K562 (cell line): Measurements from ENCODE around the gene PLAA. TPM values are rescaled to one million over a fixed set of nuclear protein-coding genes. Genes with fewer than 3 reads are reported as not detected.

Experiments used
- ATAC-seq: fragments of 200-7000 bp; cut with Tn5 transposase; 3 replicates; pipeline ENCODE4 v1.9.1; 2020; ENCODE audit warnings: moderate library complexity
- BruUV-seq: library from RNA; stranded (reverse); fragments of 400-500 nt; replicated peaks from 2 replicates; lab custom pipeline; 2021; lab: Mats Ljungman, UMichigan
- CTCF ChIA-PET: fragments of 300-600 bp; formaldehyde crosslinking; extraction: SDS; loops from one replicate; lab custom pipeline; 2021; ENCODE audit warnings: low intra/inter-chr PET ratio; lab: Yijun Ruan, JAX
- POLR2A ChIA-PET: fragments of 300-600, 350-650 bp; sonication (Branson Sonifier 250); formaldehyde crosslinking; extraction: SDS; loops from one replicate; lab custom pipeline; 2021; ENCODE audit warnings: antibody characterized with exemption, inconsistent platforms; lab: Yijun Ruan, JAX
- DNase-seq, 4 experiments: peaks; one replicate each; pipeline versions ENCODE4 v3.0.0 to v3.0.0-alpha.2; 2011 to 2018; ENCODE audit warnings: low spot score in 3 of 4, mixed read lengths in 3 of 4; ENCODE audit errors: extremely low read depth in 1 of 4
- FAIRE-seq: peaks from 2 replicates; lab custom pipeline; 2011; peaks lifted over from hg19 to GRCh38; lab: Jason Lieb, UNC
- H2AFZ ChIP-seq: 2 replicates; pipeline ENCODE4 v1.6.0; 2011; ENCODE audit warnings: low read depth, low read length, control low read depth, inconsistent platforms
- H3K27ac ChIP-seq: fragments of 200-600 bp; 3 replicates; pipeline ENCODE4 v1.8.0; 2011; ENCODE audit warnings: low read depth, mild to moderate bottlenecking, control low read depth, inconsistent platforms, low read length, moderate library complexity, mixed read lengths; ENCODE audit errors: extremely low read depth
- H3K27me3 ChIP-seq, 2 experiments: fragments of 300-600 bp in 1 of 2; 2 replicates in 1 of 2; 3 replicates in 1 of 2; pipeline versions ENCODE4 v1.6.0 to v1.8.0; 2011; ENCODE audit warnings: inconsistent platforms in 2 of 2, low read length in 2 of 2, mild to moderate bottlenecking in 1 of 2, mixed read lengths in 1 of 2, moderate library complexity in 1 of 2; ENCODE audit not compliant: control insufficient read depth in 2 of 2, insufficient read depth in 2 of 2
- H3K36me3 ChIP-seq: fragments of 300-600 bp; 3 replicates; pipeline ENCODE4 v1.8.0; 2011; ENCODE audit warnings: mild to moderate bottlenecking, low read length, inconsistent platforms; ENCODE audit not compliant: control insufficient read depth, insufficient read depth
- H3K4me1 ChIP-seq, 2 experiments: fragments of 200-600 bp in 1 of 2; replicated peaks in 1 of 2; 2 replicates in 1 of 2; 3 replicates in 1 of 2; pipeline versions ENCODE4 v1.5.1 to v1.8.0; 2011; ENCODE audit warnings: inconsistent platforms in 2 of 2, low read length in 2 of 2, mild to moderate bottlenecking in 1 of 2, mixed read lengths in 1 of 2, moderate library complexity in 1 of 2; ENCODE audit not compliant: control insufficient read depth in 2 of 2, insufficient read depth in 2 of 2
- H3K4me2 ChIP-seq: 2 replicates; pipeline ENCODE4 v1.6.1; 2011; ENCODE audit warnings: low read length, control low read depth, inconsistent platforms, mixed read lengths; ENCODE audit not compliant: insufficient read depth
- H3K4me3 ChIP-seq: fragments of 200-600 bp; sonication (generic), shearing (Covaris generic); 2 replicates; pipeline ENCODE4 v1.5.1; 2016; ENCODE audit warnings: control low read depth, inconsistent platforms
- H3K79me2 ChIP-seq: fragments of 200-600 bp; 3 replicates; pipeline ENCODE4 v1.8.0; 2011; ENCODE audit warnings: low read length, inconsistent platforms; ENCODE audit not compliant: control insufficient read depth, insufficient read depth
- H3K9ac ChIP-seq, 2 experiments: 2 replicates each; pipeline versions ENCODE4 v1.6.0 to v1.6.1; 2011; ENCODE audit warnings: low read depth in 2 of 2, low read length in 2 of 2, control low read depth in 1 of 2, inconsistent platforms in 1 of 2, mild to moderate bottlenecking in 1 of 2, mixed read lengths in 1 of 2; ENCODE audit not compliant: insufficient read depth in 1 of 2
- H3K9me1 ChIP-seq: one replicate; pipeline ENCODE4 v1.6.0; 2011; ENCODE audit warnings: inconsistent platforms, mild to moderate bottlenecking, low read length, moderate library complexity; ENCODE audit not compliant: control insufficient read depth, insufficient read depth
- H3K9me3 ChIP-seq: replicated peaks from 2 replicates; pipeline ENCODE4 v1.5.1; 2011; ENCODE audit warnings: low read depth, low read length, inconsistent platforms; ENCODE audit not compliant: control insufficient read depth, insufficient read depth
- H4K20me1 ChIP-seq: replicated peaks from 2 replicates; pipeline ENCODE4 v1.6.1; 2011; ENCODE audit warnings: low read length, inconsistent platforms, mixed read lengths; ENCODE audit not compliant: control insufficient read depth, insufficient read depth
- BCL6 ChIP-seq: fragments of 250-450 bp; sonication (Bioruptor Pico); IDR thresholded peaks from 2 replicates; pipeline ENCODE4 v1.4.0; 2020
- EP300 ChIP-seq: IDR thresholded peaks from 2 replicates; pipeline ENCODE4 v1.6.1; 2012; ENCODE audit warnings: low read length, improper control_type of control experiment
- KAT7 ChIP-seq: sonication (generic); formaldehyde crosslinking; IDR thresholded peaks from 2 replicates; pipeline ENCODE4 v1.8.0; 2022; ENCODE audit warnings: missing genetic modification reagents, mild to moderate bottlenecking, borderline replicate concordance
- KAT8 ChIP-seq: fragments of 450-650 bp; IDR thresholded peaks from 2 replicates; pipeline ENCODE4 v1.6.1; 2016; ENCODE audit warnings: low read depth, mild to moderate bottlenecking
- MIER1 ChIP-seq: fragments of 450-650 bp; IDR thresholded peaks from 2 replicates; pipeline ENCODE4 v1.6.1; 2016; ENCODE audit warnings: antibody characterized with exemption, mild to moderate bottlenecking, low read depth
- PHF21A ChIP-seq: fragments of 450-650 bp; IDR thresholded peaks from 2 replicates; pipeline ENCODE4 v1.6.1; 2017; ENCODE audit warnings: low read depth, borderline replicate concordance
- RAD51 ChIP-seq: fragments of 450-650 bp; IDR thresholded peaks from 2 replicates; pipeline ENCODE4 v1.7.1; 2016; ENCODE audit warnings: low read depth, mild to moderate bottlenecking, borderline replicate concordance
- RUNX1 ChIP-seq: sonication (generic); IDR thresholded peaks from 2 replicates; pipeline ENCODE4 v1.6.1; 2016; ENCODE audit warnings: antibody characterized with exemption, low read depth
- SMAD1 ChIP-seq: fragments of 150-350 bp; IDR thresholded peaks from 2 replicates; pipeline ENCODE4 v1.6.1; 2014; ENCODE audit warnings: low read length, low read depth; ENCODE audit not compliant: partially characterized antibody
- TARDBP ChIP-seq: fragments of 450-650 bp; IDR thresholded peaks from 2 replicates; pipeline ENCODE4 v1.6.1; 2016
- XRCC3 ChIP-seq: fragments of 450-650 bp; IDR thresholded peaks from 2 replicates; pipeline ENCODE4 v1.6.1; 2017; ENCODE audit warnings: mild to moderate bottlenecking, moderate library complexity
- ZKSCAN8 ChIP-seq: fragments of 200-800 bp; sonication (Bioruptor generic); IDR thresholded peaks from 2 replicates; pipeline ENCODE4 v1.6.1; 2016; ENCODE audit warnings: missing genetic modification characterization, missing compliant biosample characterization
- ZNF282 ChIP-seq: sonication (generic); formaldehyde crosslinking; IDR thresholded peaks from 2 replicates; pipeline ENCODE4 v1.8.1; 2023; ENCODE audit warnings: missing genetic modification reagents
- WGBS: fragments of 100-300 bp; shearing (Covaris generic); methylation state at CpG from one replicate; pipeline ENCODE4 v1.1.6; 2016; ENCODE audit warnings: low coverage, mixed read lengths; ENCODE audit not compliant: insufficient coverage; ENCODE audit errors: missing lambda C conversion rate; 5-methylcytosine and 5-hydroxymethylcytosine counted together
- in situ Hi-C: fragments of 300-500 bp; cut with MboI; formaldehyde crosslinking; loops from 4 replicates; pipeline ENCODE4 v1.15.0; 2018; ENCODE audit warnings: inconsistent platforms, mixed read lengths
- intact Hi-C: fragments of 100-400 bp; cut with micrococcal nuclease; formaldehyde crosslinking; loops from 2 replicates; pipeline ENCODE4 v1.14.2; 2022
- polyA plus RNA-seq, 8 experiments: library from polyadenylated mRNA; depleted of rRNA in 4 of 8; stranded (reverse) in 5 of 8; unstranded in 3 of 8; fragments of >200 nt; fragmentation: Nextera tagmentation in 2 of 8; fragmentation: Illumina TruSeq in 1 of 8; extraction: Ambion mirVana in 2 of 8; extraction: Trizol in 1 of 8; gene quantifications; 2 replicates each; pipeline versions ENCODE4 v1.2.1 to v1.2.3, GENCODE V29; 2011 to 2014; ENCODE audit warnings: inconsistent platforms in 1 of 8, missing spikeins in 1 of 8
- total RNA-seq, 7 experiments: library from RNA; depleted of rRNA in 6 of 7; stranded (reverse); fragments of >200 nt in 6 of 7; fragmentation: Illumina TruSeq in 2 of 7; extraction: Trizol in 2 of 7; gene quantifications; 2 replicates each; pipeline versions ENCODE4 v1.2.1 to v1.2.3, GENCODE V29; 2011 to 2021; ENCODE audit warnings: low replicate concordance in 1 of 7
- TF ChIP-seq, protein P1 (sequence below): fragments of 450-650 bp; IDR thresholded peaks from 2 replicates; pipeline ENCODE4 v1.6.1; 2016

PLAA gene
- total and polyA plus RNA-seq, 9 of the 15 experiments (the other 6 are each of a cell fraction or from before 2014, with no cell fraction given): 3.5 to 20.7 (median 16.6) TPM

- POLR2A ChIA-PET: no interaction called here
- DNase-seq: no peak
- in situ Hi-C loops: no loop called here
- TF ChIP-seq BCL6 (CRISPR knock-in tag) (no peak), KAT8 (no peak), EP300 (no peak), RUNX1 (no peak), SMAD1 (no peak), KAT7 (CRISPR knock-in tag) (no peak), MIER1 (no peak)
- TF ChIP-seq, all 486 proteins: peak for 0
- Histone ChIP-seq H2AFZ (no peak overlapping the region), H3K79me2 (peaks cover 79% of the 10 kb centered on the region), H3K27ac (no peak overlapping the region), H3K9me1 (no peaks in the 10 kb centered on the region), H3K4me1 (peaks cover 0 to 5% of the 10 kb centered on the region in 2 experiments; a peak in 2 of 5 replicates), H4K20me1 (no peaks in the 10 kb centered on the region), H3K4me3 (no peak overlapping the region), H3K4me2 (no peak overlapping the region), H3K36me3 (no peaks in the 10 kb centered on the region), H3K9ac (no peak overlapping the region), H3K9me3 (no peaks in the 10 kb centered on the region), H3K27me3 (no peaks in the 10 kb centered on the region)
- no TSS peak for BruUV-seq
- WGBS: 94% methylated on average over 2 of the region's 3 CpGs
- CTCF ChIA-PET: no interaction called here
- ATAC-seq (no peak), FAIRE-seq (no peak)
- intact Hi-C loops: no loop called here
Observed at GRCh38 chr9:26937816-26938371, 9.1 kb downstream of the PLAA start.

DNA sequence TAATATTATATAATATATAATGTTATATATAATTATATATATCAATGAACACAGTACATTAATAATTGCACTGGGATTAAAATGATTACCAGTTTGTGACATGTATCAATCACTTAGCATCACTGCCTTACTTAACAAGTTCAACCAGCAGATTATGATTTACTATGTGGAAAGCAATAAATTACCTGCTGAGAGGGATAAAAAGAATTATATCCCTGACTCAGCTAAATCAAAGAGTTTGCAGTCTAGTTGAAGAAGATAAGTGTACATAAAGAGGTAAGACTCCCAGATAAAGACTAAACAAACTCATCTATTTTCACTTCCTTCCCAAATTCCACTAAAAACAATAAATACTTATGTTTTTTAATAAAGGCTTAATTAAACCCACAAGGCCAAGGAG is 11.2 kb downstream of the PLAA start:
- Histone ChIP-seq H3K4me3 (no peak overlapping the region), H2AFZ (no peak overlapping the region), H4K20me1 (no peaks in the 10 kb centered on the region), H3K36me3 (peaks cover 3% of the 10 kb centered on the region; the same call in 1 of the 3 replicates), H3K9ac (no peak overlapping the region), H3K9me1 (no peaks in the 10 kb centered on the region), H3K4me1 (peaks cover 0 to 4% of the 10 kb centered on the region in 2 experiments; a peak in 2 of 5 replicates), H3K4me2 (no peak overlapping the region), H3K9me3 (no peaks in the 10 kb centered on the region), H3K27me3 (no peaks in the 10 kb centered on the region), H3K79me2 (peaks cover 60% of the 10 kb centered on the region), H3K27ac (no peak overlapping the region)
- FAIRE-seq (no peak), ATAC-seq (no peak), DNase-seq (no peak)
- no TSS peak for BruUV-seq
- POLR2A ChIA-PET: interaction anchor here (1.0 kb wide), 1 partner anchor 10 kb away, joined by 3 read pairs; no protein-coding TSS in a partner anchor
- intact Hi-C loops: no loop called here
- in situ Hi-C loops: no loop called here
- CTCF ChIA-PET: no interaction called here
- TF ChIP-seq PHF21A (no peak), XRCC3 (no peak), ZKSCAN8 (CRISPR knock-in tag) (no peak), TARDBP (no peak), RAD51 (no peak), ZNF282 (CRISPR knock-in tag) (no peak)
- TF ChIP-seq, protein P1, sequence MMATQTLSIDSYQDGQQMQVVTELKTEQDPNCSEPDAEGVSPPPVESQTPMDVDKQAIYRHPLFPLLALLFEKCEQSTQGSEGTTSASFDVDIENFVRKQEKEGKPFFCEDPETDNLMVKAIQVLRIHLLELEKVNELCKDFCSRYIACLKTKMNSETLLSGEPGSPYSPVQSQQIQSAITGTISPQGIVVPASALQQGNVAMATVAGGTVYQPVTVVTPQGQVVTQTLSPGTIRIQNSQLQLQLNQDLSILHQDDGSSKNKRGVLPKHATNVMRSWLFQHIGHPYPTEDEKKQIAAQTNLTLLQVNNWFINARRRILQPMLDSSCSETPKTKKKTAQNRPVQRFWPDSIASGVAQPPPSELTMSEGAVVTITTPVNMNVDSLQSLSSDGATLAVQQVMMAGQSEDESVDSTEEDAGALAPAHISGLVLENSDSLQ: peak; percentile 59
